ENCODE data around the gene EMILIN2.
A peak's percentile ranks its signal among the peaks of the same experiment; 100 is the strongest.

EMILIN2 gene

GRCh38 chr18:2907550-2908135 lies 60.8 kb downstream of the EMILIN2 start:
- Histone ChIP-seq H3K4me3 (peak overlapping the region in 1 of 2 donors; percentile 61), H3K9me3 (no peaks in the 10 kb centered on the region), H3K27me3 (peaks cover 0 to 10% of the 10 kb centered on the region in 2 donors), H3K36me3 (peaks cover under 1 to 32% (median 13%) of the 10 kb centered on the region in 3 donors), H3K27ac (no peak overlapping the region), H3K4me1 (peaks cover 0 to 31% (median 14%) of the 10 kb centered on the region in 4 donors)
- intact Hi-C loops (cut with DNase I; ENCODE audit: low total_unique reads), result loop anchor here (10.0 kb wide), 1 partner anchor 143 kb away; no protein-coding TSS in a partner anchor
- TF ChIP-seq CTCF (IDR thresholded peaks at IDR 0.05), result no peak
- no peak for DNase-seq

GRCh38 chr18:2908166-2908945 lies 61.5 kb downstream of the EMILIN2 start:
- H3K27ac ChIP-seq, result no peak overlapping the region
- H3K4me3 ChIP-seq, result no peak overlapping the region
- H3K9me3 ChIP-seq, result no peaks in the 10 kb centered on the region
- no peak for TF ChIP-seq CTCF (IDR thresholded peaks at IDR 0.05)
- H3K4me1 ChIP-seq, result peaks cover 0 to 24% (median 12%) of the 10 kb centered on the region in 4 donors
- DNase-seq, result no peak
- peaks cover 7 to 39% (median 19%) of the 10 kb centered on the region in 3 donors for H3K36me3 ChIP-seq
- intact Hi-C loops (cut with DNase I; ENCODE audit: low total_unique reads), result loop anchor here (10.0 kb wide), 1 partner anchor 144 kb away; no protein-coding TSS in a partner anchor
- peaks cover 0 to 10% of the 10 kb centered on the region in 2 donors for H3K27me3 ChIP-seq

GRCh38 chr18:2908946-2909335 lies 62.1 kb downstream of the EMILIN2 start:
- Histone ChIP-seq H3K9me3 (no peaks in the 10 kb centered on the region), H3K27ac (no peak overlapping the region), H3K36me3 (peaks cover 13 to 45% (median 25%) of the 10 kb centered on the region in 3 donors), H3K4me3 (no peak overlapping the region), H3K27me3 (peaks cover 0 to 10% of the 10 kb centered on the region in 2 donors), H3K4me1 (peaks cover 0 to 19% (median 11%) of the 10 kb centered on the region in 4 donors)
- TF ChIP-seq CTCF (IDR thresholded peaks at IDR 0.05), result no peak
- intact Hi-C loops (cut with DNase I; ENCODE audit: low total_unique reads), result loop anchor here (10.0 kb wide), 1 partner anchor 144 kb away; no protein-coding TSS in a partner anchor
- no peak for DNase-seq

- H3K4me3 ChIP-seq, result no peak overlapping the region
- TF ChIP-seq CTCF (IDR thresholded peaks at IDR 0.05), result no peak
- DNase-seq, result no peak
- H3K4me1 ChIP-seq, result peaks cover 0 to 19% (median 11%) of the 10 kb centered on the region in 4 donors
- peaks cover 0 to 10% of the 10 kb centered on the region in 2 donors for H3K27me3 ChIP-seq
- peaks cover 20 to 51% (median 31%) of the 10 kb centered on the region in 3 donors for H3K36me3 ChIP-seq
- intact Hi-C loops (cut with DNase I; ENCODE audit: low total_unique reads), result loop anchor here (10.0 kb wide), 1 partner anchor 145 kb away; no protein-coding TSS in a partner anchor
- H3K27ac ChIP-seq, result no peak overlapping the region
- no peaks in the 10 kb centered on the region for H3K9me3 ChIP-seq
Measured at GRCh38 chr18:2909431-2910140, 62.8 kb downstream of the EMILIN2 start.

GRCh38 chr18:2910261-2910660 lies 63.5 kb downstream of the EMILIN2 start:
- peaks cover 26 to 58% (median 37%) of the 10 kb centered on the region in 3 donors for H3K36me3 ChIP-seq
- peaks cover 0 to 10% of the 10 kb centered on the region in 2 donors for H3K27me3 ChIP-seq
- no peaks in the 10 kb centered on the region for H3K9me3 ChIP-seq
- H3K27ac ChIP-seq, result no peak overlapping the region
- intact Hi-C loops (cut with DNase I; ENCODE audit: low total_unique reads), result no loop called here
- no peak for TF ChIP-seq CTCF (IDR thresholded peaks at IDR 0.05)
- no peak overlapping the region for H3K4me3 ChIP-seq
- H3K4me1 ChIP-seq, result peaks cover 0 to 19% (median 11%) of the 10 kb centered on the region in 4 donors
- DNase-seq, result no peak
